ENCODE measurements around the gene HELLS. TPM values are rescaled to one million over a fixed set of nuclear protein-coding genes. Genes with fewer than 3 reads are reported as not detected.
A peak's percentile ranks its signal among the peaks of the same experiment; 100 is the strongest.
"Not testable (repeated sequence)": the region's sequence is repeated elsewhere in the genome, so short reads cannot be mapped to it uniquely, and the experiment has no call there.

HELLS gene
- total RNA-seq, 1 donor from 2014 or later: 11.7 TPM

DNA sequence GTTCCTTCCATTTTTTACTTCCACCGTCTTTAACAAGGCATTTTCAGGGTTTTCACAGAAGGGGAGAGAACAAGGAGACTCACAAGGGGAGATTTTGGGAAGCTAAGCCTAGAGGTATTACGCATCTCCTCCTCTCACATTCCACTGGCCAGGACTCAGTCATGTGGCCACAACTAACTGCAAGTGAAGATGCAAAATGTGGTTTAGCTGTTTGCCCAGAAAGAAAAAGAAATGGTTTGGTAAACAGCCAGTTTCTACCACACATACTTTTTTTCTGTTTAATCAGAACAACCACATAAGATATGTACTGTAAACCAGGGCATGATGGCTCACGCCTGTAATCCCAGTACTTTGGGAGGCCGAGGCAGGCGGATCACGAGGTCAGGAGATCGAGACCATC, 21.4 kb upstream of the HELLS start:
- Mint-ChIP-seq H3K36me3 (ENCODE audit: low read depth) (peaks cover 28% of the 10 kb centered on the region), H3K4me1 (ENCODE audit: low read depth) (peaks cover 3% of the 10 kb centered on the region), H3K27me3 (ENCODE audit: low read depth) (no peaks in the 10 kb centered on the region), H3K4me3 (ENCODE audit: unreplicated experiment) (no peak overlapping the region), H3K9me3 (ENCODE audit: low read depth) (no peaks in the 10 kb centered on the region), H3K27ac (ENCODE audit: unreplicated experiment) (no peak overlapping the region)
- DNase-seq (ENCODE audit: low spot score): no peak
- TF ChIP-seq, protein P1, sequence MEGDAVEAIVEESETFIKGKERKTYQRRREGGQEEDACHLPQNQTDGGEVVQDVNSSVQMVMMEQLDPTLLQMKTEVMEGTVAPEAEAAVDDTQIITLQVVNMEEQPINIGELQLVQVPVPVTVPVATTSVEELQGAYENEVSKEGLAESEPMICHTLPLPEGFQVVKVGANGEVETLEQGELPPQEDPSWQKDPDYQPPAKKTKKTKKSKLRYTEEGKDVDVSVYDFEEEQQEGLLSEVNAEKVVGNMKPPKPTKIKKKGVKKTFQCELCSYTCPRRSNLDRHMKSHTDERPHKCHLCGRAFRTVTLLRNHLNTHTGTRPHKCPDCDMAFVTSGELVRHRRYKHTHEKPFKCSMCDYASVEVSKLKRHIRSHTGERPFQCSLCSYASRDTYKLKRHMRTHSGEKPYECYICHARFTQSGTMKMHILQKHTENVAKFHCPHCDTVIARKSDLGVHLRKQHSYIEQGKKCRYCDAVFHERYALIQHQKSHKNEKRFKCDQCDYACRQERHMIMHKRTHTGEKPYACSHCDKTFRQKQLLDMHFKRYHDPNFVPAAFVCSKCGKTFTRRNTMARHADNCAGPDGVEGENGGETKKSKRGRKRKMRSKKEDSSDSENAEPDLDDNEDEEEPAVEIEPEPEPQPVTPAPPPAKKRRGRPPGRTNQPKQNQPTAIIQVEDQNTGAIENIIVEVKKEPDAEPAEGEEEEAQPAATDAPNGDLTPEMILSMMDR (IDR thresholded peaks at IDR 0.05): no peak

DNA sequence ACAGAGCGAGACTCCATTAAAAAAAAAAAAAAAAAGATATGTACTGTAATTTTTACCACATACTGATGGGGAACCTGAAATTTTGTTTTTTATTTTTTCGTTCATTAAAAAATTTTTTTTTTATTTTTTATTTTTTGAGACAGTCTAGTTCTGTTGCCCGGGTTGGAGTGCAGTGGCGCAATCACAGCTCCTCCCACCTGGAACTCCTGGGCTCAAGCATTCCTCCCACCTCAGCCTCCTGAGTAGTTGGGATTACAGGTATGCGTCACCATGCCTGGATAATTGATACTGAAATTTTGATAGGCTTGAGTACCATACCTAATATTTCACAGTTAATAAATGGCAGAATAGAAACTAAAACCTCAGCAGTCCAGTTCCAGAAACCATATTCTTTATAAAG, 20.9 kb upstream of the HELLS start:
- TF ChIP-seq, protein P1 (IDR thresholded peaks at IDR 0.05): no peak
- Mint-ChIP-seq H3K36me3 (ENCODE audit: low read depth) (peaks cover 28% of the 10 kb centered on the region), H3K4me1 (ENCODE audit: low read depth) (peaks cover 3% of the 10 kb centered on the region), H3K27me3 (ENCODE audit: low read depth) (no peaks in the 10 kb centered on the region), H3K9me3 (ENCODE audit: low read depth) (no peaks in the 10 kb centered on the region), H3K4me3 (ENCODE audit: unreplicated experiment) (no peak overlapping the region), H3K27ac (ENCODE audit: unreplicated experiment) (no peak overlapping the region)
- DNase-seq (ENCODE audit: low spot score): no peak

DNA sequence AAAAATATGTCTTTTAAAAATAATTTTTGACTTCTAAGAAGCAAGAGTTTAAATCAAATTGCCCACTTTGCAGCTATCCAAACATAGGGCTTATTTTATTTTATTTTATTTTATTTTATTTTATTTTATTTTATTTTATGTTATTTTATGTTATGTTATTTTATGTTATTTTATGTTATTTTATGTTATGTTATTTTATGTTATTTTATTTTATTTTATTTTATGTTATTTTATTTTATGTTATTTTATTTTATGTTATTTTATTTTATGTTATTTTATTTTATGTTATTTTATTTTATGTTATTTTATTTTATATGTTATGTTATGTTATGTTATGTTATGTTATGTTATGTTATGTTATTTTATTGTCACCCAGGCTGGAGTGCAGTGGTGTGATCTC, 14.0 kb upstream of the HELLS start:
- not testable (repeated sequence) for H3K27ac Mint-ChIP-seq (ENCODE audit: unreplicated experiment); DNase-seq (ENCODE audit: low spot score); H3K27me3 Mint-ChIP-seq (ENCODE audit: low read depth); H3K9me3 Mint-ChIP-seq (ENCODE audit: low read depth); H3K4me3 Mint-ChIP-seq (ENCODE audit: unreplicated experiment); H3K4me1 Mint-ChIP-seq (ENCODE audit: low read depth)
- H3K36me3 Mint-ChIP-seq (ENCODE audit: low read depth): peaks cover 28% of the 10 kb centered on the region

DNA sequence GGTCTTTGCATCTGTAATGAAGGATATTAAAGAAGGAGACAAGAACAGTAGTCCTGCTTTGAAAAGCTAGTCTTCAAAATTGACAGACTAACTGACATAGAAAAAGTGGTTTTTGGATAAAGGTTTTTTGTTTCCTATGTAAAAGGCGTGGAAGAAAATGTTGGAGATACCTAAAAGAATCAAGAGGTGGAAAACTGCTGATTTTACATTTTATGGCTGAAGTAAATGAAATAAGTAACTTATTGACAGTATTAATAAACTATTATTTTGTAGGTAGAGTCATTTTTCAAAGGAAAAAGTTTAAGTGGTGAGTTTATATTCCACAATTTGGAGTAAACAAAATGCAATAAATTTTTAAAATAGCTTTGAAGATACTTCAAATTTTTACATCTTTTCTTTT, 12.6 kb upstream of the HELLS start:
- no peak overlapping the region for H3K4me3 Mint-ChIP-seq (ENCODE audit: unreplicated experiment)
- H3K36me3 Mint-ChIP-seq (ENCODE audit: low read depth): peaks cover 21% of the 10 kb centered on the region
- DNase-seq (ENCODE audit: low spot score): no peak
- H3K27me3 Mint-ChIP-seq (ENCODE audit: low read depth): no peaks in the 10 kb centered on the region
- no peak overlapping the region for H3K27ac Mint-ChIP-seq (ENCODE audit: unreplicated experiment)
- TF ChIP-seq, protein P1 (IDR thresholded peaks at IDR 0.05): no peak
- no peaks in the 10 kb centered on the region for H3K4me1 Mint-ChIP-seq (ENCODE audit: low read depth)
- no peaks in the 10 kb centered on the region for H3K9me3 Mint-ChIP-seq (ENCODE audit: low read depth)

DNA sequence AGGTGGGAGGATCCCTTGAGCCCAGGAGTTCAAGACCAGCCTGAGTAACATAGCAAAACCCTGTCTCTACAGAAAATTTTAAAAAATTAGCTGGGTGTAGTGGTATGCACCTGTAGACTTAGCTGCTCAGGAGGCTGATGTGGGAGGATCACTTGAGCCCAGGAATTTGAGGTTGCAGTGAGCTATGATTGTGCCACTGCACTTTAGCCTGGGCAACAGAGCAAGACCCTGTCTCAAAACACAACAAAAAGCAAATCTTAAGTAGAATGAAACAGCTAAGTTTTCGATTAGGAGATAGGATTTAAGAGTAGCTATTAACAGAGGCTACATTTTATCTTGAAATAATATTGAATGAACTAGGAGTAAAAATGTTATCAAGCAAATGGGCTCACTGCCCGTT, 3.3 kb upstream of the HELLS start:
- DNase-seq (ENCODE audit: low spot score); H3K4me3 Mint-ChIP-seq (ENCODE audit: unreplicated experiment); H3K9me3 Mint-ChIP-seq (ENCODE audit: low read depth); H3K27ac Mint-ChIP-seq (ENCODE audit: unreplicated experiment); H3K36me3 Mint-ChIP-seq (ENCODE audit: low read depth); H3K27me3 Mint-ChIP-seq (ENCODE audit: low read depth): not testable (repeated sequence)
- peaks cover 23% of the 10 kb centered on the region for H3K4me1 Mint-ChIP-seq (ENCODE audit: low read depth)

DNA sequence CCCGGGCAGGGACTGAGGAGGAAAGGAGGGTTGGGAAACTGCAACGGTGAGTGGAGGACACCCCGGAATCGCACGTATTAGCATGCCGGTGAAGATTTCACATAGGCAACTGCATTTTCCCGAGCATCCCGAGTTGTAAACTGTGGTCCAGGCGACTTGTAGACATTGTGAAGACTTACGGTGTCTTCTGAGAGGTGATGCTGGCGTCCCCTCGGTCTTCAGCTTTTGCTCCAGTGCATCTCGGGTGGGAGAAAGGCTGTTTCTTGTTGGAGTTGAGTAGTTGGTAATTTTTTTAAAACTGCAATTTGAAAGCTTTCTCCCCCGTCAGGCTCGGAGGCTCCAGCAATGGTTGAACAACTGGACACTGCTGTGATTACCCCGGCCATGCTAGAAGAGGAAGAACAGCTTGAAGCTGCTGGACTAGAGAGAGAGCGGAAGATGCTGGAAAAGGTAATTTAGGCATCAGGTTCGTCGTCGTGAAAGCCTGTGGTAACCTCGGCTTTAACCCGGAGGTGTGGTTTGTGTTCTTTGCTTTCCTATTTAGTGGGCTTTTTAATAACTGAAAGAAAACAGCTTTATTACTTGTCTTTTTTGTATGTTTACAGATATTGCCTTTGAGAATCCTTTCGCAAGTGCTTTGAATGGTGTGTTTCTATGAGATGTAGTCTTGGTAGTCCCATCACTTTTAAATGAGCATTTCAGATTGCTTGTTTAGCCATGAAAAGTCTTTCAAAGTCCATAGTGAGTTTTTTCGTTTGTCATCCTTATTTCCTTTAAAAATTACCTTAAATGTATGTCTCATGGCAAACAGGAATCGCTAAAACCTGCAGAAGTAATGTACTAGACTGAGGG, 687 bp downstream of the HELLS start:
- Mint-ChIP-seq H3K36me3 (ENCODE audit: low read depth) (no peaks in the 10 kb centered on the region), H3K4me3 (ENCODE audit: unreplicated experiment) (peak overlapping the region; percentile 100), H3K9me3 (ENCODE audit: low read depth) (no peaks in the 10 kb centered on the region), H3K4me1 (ENCODE audit: low read depth) (peaks cover 24% of the 10 kb centered on the region), H3K27ac (ENCODE audit: unreplicated experiment) (peak overlapping the region; percentile 96), H3K27me3 (ENCODE audit: low read depth) (no peaks in the 10 kb centered on the region)
- no peak for DNase-seq (ENCODE audit: low spot score)
- TF ChIP-seq, protein P1 (IDR thresholded peaks at IDR 0.05): no peak

Data from chondrocyte (in vitro differentiated cells).